ENCODE results near the gene UBE4B.
"Not testable (repeated sequence)": the region's sequence is repeated elsewhere in the genome, so short reads cannot be mapped to it uniquely, and the experiment has no call there.

UBE4B gene

DNA sequence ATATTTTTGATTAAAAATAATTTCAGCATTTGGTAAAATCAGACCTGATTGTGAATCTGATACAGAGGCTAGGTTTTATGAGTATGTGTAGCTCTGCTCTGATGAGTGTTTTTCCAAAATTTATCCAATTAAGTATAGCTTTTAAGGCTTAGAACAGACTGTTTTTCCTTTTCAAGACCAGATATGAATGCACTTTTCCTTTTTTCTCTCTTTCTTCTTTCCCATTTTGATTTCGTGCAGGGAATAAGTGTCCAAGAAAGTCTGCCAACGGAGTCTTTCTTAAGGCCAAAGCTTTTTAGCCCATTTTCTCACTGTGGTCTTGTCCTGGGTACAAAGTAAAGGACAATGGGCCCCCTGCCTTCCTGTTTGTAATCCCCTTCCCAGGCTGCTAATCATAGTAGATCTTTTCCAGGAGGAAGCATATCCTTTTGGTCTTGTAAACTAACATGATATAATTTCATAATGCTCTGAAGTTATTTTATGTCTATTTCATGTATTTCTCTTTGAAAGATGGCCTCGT lies 180.5 kb downstream of the UBE4B start:
- no peak for DNase-seq

DNA sequence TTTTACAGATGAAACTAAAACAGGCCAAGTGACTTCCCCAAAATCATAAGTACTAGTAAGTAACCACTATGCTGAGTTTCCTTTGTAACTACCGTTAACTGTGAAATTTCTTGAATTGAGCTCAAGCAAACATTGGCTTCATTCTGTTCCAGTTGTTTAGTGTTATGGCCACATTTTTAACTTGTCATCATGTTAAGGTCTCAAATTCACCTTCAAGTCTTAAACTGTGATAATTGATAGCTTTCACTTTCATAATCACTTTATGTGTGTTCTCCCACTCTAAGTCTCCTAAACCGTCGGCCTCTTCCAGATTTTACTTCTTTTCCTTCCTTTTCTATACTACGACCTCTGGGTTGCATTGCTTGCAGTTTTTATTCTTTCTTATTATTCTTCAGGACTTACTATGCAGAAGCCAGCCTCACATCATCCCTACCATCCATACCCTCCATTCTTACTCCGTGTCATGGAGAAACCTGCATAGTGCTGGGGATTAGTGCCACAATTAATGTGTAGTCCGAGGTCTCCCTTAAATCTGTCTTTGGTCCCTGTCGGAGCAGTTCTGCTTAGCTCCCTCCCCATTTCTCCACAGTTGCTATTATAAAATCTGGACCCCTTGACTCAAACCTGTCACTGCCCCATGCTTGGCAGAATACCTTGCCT lies 183.5 kb downstream of the UBE4B start:
- no peak for DNase-seq

- DNase-seq: no peak
These were observed 185.1 kb downstream of the UBE4B start for GRCh38 chr1:10217748-10218441.

- no peak for DNase-seq
These were observed 187.4 kb downstream of the UBE4B start for GRCh38 chr1:10220200-10220599.

DNA sequence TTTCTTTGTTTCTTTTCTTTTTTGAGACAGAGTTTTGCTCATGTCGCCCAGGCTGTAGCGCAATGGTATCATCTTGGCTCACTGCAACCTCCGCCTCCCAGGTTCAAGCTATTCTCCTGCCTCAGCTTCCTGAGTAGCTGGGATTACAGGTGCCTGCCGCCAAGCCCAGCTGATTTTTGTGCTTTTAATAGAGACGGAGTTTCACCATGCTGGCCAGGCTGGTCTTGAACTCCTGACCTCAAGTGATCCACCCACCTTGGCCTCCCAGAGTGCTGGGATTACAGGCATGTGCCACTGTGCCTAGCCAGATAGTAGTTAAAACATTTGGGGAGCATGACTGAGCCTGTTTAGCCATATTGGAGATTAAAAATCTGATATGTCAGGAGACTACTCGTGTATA lies 187.9 kb downstream of the UBE4B start:
- DNase-seq: not testable (repeated sequence)

GRCh38 chr1:10225573-10225972 lies 192.8 kb downstream of the UBE4B start:
- DNase-seq: no peak

- DNase-seq: no peak
These were observed 195.8 kb downstream of the UBE4B start for GRCh38 chr1:10228528-10228927.

GRCh38 chr1:10229903-10230302 lies 197.1 kb downstream of the UBE4B start:
- no peak for DNase-seq

All from NCI-H1694 (cell line).